CD1c-positive myeloid dendritic cell (primary cell): Measurements from ENCODE around the gene PCSK7.

Experiments used
- DNase-seq: peaks from one replicate; pipeline ENCODE4 v3.0.0-alpha.2; 2016; ENCODE audit errors: extremely low spot score

Gene PCSK7

GRCh38 chr11:117169736-117170135, 62.1 kb downstream of the PCSK7 start:
- no peak for DNase-seq

DNA sequence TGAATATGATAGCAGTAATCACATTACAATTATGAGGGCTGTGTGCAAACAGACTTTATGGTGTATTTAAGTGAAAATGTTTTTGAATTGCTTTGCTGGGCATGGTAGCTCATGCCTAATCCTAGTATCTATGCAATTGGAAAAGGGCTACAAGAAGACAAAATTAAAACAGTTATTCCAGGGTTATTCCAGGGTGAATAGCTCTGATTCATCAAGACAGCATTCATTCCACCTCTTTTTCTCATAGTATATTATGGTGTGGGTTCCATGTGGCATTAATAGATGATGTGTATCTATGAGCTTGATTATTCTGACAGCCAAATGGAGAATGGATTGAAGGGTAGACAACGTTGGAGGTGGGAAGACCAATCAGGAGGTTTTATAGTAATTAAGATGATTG, 65.4 kb downstream of the PCSK7 start:
- no peak for DNase-seq

DNA sequence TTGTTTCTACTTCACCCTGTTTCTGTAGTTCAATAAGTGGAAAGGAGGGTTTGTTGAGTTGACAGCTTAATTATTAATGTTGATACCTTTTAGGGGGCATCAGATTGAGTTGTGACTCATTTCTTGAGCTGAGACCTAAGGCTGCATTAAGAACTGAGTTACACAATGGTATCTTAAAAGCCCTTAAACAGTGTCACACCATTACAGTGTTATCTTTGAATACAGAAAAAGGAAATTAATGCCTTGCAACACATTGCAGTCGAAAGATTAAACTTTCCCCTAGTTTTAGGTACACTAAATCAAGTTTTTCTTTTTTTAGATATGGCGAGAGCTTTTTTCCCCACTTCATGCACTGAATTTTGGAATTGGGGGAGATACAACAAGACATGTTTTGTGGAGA, 71.0 kb downstream of the PCSK7 start:
- DNase-seq, result no peak

DNA sequence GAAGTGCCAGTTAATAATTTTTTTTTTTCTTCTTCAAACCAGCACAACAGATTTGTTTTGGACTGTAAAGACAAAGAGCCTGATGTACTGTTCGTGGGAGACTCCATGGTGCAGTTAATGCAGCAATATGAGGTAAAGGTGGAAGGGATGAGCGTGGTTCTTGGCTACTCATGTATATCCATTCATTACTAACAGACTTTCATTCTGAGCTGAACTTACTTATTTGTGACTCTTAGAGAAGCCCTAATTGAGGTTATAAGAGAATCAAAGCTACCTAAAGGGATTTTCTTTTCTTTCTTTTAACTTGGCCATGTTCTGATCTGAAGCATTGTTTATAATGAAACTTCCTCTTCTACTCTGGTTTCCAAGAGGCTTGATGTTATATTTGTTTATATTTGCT, 72.0 kb downstream of the PCSK7 start:
- DNase-seq, result no peak

GRCh38 chr11:117157507-117157906, 74.4 kb downstream of the PCSK7 start:
- no peak for DNase-seq

- DNase-seq, result no peak
Measured at GRCh38 chr11:117154468-117154867, 77.4 kb downstream of the PCSK7 start.
